NB4 (cell line): ENCODE results near the gene HPGD.

Experiments used
- MYC ChIP-seq: IDR thresholded peaks from 2 replicates; pipeline ENCODE4 v1.6.1; 2011; ENCODE audit warnings: low read depth, low read length
- TF ChIP-seq, protein P1 (sequence below): IDR thresholded peaks from one replicate; pipeline ENCODE4 v1.5.1; 2012; ENCODE audit warnings: low read depth, low read length

DNA sequence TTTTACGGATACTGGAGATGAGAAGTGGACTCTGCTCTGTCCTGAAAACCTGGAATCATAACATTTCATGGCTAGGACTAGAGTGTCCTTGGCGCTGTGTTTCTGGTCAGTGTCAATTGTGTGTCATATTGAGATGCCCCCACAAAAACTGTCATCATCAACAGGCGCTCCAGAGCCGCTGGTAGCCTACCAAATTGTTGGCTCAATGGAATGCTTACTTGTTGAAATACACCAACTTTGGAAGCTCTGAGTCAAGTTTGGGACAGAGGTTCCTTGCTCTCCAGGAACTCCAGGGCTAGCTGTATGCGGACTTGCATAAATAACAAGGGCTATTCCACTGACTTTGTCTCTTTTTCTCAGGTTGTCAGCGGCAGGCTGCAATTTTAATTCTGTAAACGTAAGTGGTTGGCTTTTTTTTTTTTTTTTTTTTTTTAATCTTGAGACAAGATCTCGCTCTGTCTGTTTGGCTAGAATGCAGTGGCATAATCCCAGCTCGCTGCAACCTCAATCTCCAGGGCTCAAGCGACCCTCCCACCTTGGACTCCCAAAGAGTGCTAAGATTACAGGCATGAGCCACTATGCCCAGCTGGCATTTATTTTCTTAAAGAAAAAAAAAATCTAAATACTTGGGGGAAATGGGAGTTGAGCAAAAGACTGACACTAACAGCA is 871 bp upstream of the HPGD start:
- TF ChIP-seq, protein P1, sequence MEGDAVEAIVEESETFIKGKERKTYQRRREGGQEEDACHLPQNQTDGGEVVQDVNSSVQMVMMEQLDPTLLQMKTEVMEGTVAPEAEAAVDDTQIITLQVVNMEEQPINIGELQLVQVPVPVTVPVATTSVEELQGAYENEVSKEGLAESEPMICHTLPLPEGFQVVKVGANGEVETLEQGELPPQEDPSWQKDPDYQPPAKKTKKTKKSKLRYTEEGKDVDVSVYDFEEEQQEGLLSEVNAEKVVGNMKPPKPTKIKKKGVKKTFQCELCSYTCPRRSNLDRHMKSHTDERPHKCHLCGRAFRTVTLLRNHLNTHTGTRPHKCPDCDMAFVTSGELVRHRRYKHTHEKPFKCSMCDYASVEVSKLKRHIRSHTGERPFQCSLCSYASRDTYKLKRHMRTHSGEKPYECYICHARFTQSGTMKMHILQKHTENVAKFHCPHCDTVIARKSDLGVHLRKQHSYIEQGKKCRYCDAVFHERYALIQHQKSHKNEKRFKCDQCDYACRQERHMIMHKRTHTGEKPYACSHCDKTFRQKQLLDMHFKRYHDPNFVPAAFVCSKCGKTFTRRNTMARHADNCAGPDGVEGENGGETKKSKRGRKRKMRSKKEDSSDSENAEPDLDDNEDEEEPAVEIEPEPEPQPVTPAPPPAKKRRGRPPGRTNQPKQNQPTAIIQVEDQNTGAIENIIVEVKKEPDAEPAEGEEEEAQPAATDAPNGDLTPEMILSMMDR, result no peak
- TF ChIP-seq MYC, result no peak
